GM18868 (cell line): ENCODE measurements around the gene SOX2.

Experiments
- ATAC-seq: cut with Tn5 transposase; IDR thresholded peaks from one replicate; pipeline ENCODE4 v1.9.1; 2021; ENCODE audit warnings: mild to moderate bottlenecking, moderate library complexity; ENCODE audit not compliant: unreplicated experiment

Gene SOX2

DNA sequence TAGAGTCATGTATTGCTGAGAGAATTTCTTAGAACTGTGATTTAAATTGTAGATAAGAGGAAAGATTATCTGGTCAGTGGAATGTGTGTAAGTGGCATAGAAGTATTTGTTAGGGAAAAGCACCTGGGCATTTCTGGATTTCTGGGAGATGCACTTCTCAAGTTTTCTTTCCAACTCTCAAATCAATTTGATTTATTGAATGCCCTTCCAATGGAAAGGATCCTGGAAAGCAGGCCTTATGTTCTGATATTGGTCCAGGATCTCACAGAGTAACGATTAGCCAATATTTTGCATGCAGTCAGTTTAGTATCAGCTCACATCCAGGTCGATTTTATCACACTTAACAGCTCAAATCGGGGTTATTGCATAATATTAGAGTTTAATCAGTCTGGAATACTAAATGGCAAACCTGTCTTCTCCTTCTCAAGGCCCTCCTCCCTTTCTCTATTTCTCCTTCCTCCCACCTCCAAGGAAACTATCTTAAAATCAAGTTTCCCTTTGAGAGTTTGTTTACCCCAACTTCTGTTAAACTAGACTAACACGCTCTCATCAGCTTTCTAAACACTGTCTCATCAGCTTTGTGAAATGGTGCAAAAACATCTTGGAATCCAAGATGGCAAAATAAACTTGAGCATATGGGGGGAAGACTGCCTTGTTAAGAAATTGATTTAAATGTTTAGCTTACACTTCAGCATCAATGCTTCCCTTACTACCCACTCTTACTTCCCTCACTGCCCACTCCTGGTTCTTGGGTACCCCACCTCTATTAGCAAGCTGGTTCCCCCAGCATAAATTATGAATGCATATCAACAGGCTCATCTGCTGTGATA, 9.5 kb downstream of the SOX2 start:
- no peak for ATAC-seq

DNA sequence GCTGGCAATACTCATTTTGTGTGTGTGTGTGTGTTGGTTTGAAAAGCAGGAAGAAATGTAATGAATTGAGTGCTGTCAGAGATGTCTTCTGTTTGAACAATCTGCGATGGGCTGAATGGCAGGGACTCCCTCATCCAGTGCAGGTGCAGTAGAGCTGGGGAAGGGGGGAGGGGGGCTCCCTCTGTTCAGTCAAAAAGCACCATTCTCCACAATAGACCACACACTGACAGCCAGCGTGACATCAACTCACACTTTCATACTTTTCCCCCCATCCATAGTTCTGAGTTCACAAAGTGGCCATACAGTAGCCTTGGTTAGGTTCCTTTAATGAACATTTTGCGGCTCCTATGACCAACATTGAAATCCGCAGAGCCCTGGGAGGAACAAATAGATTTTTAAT, 10.4 kb downstream of the SOX2 start:
- ATAC-seq = no peak

GRCh38 chr3:181722766-181723425, 11.2 kb downstream of the SOX2 start:
- ATAC-seq = no peak

DNA sequence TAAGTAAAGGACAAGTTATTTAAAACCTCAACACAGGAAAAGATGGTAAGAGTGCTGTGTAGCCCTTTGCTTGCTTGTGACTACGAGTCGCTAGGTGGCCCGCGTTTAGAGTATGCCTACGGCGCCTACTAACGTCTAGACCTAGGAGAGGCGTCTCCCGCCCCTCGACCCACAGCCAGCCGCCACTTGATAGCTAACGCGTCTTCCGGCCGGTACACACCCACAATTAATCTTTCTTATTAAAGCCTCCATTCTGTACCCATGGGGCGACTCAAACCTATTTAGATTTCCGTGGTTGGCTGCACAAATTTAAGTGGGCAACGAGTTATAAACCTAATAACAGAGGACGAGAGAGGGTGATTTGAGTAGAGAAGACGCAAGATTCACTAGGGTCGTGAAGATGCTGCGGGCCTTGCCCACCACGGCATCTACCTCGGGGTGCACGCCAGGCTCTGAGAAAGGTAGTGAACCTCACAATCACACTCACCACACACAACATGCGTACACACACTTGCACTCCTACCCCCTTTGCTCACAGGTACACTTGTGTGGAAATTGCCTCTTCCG, 12.0 kb downstream of the SOX2 start:
- ATAC-seq = no peak

DNA sequence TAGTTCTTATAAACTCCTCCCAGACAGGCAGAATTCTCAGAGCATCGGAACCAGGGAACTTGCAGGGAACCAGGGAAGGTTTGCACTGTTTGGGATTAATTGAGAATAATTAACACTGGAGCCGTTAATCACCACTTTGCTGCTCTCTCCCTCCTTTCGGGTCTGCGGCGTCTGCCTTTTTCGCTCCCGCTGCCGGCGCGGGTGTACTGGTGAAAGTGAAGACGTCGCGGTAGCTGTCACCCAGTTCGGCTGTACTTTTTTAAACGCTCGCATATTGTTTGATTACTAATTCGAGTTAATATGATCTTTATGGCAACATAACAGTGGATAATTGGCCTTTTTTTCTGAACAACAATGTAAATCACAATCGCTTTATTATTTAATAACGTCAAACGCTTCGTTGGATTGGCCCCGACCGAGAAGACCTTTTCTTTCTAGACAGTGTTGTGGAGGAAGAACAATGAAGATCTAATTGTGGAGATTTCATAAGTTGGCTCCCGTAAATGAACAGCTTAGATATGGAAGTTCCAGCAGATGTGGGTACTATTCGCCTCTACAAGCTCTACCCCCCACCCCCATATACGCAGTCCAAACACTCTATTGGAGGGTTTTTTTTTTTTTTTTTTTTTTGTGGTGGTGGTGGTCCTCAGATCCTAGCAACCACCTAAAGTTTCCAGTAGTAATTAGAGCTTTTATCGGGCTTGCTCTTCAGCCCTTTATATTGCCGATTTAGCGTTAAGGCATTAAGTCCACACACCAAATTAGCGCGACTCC, 12.7 kb downstream of the SOX2 start:
- ATAC-seq = no peak

GRCh38 chr3:181725131-181725731, 13.5 kb downstream of the SOX2 start:
- ATAC-seq = no peak

GRCh38 chr3:181725830-181726229, 14.1 kb downstream of the SOX2 start:
- no peak for ATAC-seq

- no peak for ATAC-seq
Measured at GRCh38 chr3:181726351-181727330, 14.9 kb downstream of the SOX2 start.

- no peak for ATAC-seq
Measured at GRCh38 chr3:181727341-181728032, 15.8 kb downstream of the SOX2 start.

- ATAC-seq = no peak
Measured at GRCh38 chr3:181728470-181729340, 17.0 kb downstream of the SOX2 start.

- no peak for ATAC-seq
Measured at GRCh38 chr3:181729341-181729869, 17.7 kb downstream of the SOX2 start.

GRCh38 chr3:181730316-181730715, 18.6 kb downstream of the SOX2 start:
- ATAC-seq = no peak

GRCh38 chr3:181730934-181731333, 19.2 kb downstream of the SOX2 start:
- no peak for ATAC-seq

DNA sequence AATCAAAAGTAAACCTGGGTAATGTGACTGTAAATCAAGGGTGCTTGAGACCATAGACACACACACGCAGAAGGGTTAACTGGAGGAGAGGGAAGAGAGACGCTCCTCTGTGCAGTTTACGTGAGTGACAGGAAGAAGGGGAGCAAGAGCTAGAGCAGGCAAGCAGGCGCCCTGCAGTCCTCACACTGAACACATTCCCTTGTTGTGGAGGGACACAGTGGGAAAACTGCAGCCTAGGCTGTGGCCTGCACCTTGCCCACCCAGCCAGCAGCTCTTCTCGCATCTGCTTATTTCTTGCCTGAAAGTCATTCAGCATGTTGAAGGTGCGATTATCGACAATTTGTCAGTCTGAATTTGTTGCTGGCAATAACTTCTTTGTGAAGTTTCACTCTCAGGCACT, 24.2 kb downstream of the SOX2 start:
- no peak for ATAC-seq

DNA sequence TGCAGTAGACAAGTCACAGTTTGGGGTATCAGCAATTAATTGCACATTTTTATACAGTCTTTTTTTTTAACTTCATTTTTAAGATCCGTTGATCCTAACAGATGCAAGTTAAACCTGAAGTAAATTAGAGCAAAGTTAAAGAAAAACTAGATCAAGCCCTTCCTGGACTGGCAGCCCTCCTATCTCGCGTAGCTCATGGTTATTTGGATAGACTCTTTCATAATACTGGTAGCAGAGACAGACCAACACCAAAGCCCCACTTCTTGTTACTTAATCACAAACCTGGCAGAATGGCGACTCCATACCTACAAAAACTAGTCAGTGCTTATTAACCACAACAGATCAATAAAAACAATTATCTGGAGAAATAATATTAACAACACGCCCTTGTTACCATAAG, 26.8 kb downstream of the SOX2 start:
- no peak for ATAC-seq

DNA sequence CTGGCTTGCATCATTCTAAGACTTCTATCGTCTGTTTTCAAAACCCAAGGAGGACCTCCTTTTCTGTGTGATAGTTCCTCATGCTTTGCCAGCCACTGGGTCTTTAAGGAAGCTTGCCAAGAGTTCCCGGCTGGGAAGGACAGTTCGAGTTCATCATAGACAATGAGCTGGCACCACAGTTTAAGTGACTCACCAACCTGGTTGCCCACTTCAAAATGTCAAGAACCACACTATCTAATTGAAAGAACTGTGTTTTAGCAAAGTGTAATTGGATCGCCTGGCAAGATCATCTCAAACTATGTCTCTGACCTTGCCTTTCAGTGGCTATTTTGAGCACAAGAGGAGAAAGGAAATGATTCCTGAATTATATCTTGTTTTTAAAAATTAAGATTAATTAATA, 27.9 kb downstream of the SOX2 start:
- ATAC-seq = no peak

DNA sequence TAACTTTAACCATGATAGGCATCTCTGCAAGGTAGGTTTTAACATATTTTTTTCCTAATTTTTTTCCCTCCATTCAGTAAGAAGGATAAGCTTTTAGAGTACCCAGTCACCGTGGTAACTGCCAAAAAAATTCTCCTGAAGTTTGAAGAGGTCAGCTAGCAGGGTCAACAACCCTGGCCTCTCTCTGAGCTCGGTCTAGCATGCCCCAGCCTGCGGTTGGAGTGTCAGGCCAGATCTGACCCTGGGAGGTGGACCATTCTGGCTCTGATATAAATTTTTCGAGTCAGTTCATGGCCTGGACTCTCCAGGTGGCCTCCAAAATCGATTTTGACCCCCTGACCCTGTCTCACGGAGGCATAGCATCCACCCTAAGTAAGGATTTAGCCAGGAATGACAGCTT, 29.7 kb downstream of the SOX2 start:
- ATAC-seq = no peak

DNA sequence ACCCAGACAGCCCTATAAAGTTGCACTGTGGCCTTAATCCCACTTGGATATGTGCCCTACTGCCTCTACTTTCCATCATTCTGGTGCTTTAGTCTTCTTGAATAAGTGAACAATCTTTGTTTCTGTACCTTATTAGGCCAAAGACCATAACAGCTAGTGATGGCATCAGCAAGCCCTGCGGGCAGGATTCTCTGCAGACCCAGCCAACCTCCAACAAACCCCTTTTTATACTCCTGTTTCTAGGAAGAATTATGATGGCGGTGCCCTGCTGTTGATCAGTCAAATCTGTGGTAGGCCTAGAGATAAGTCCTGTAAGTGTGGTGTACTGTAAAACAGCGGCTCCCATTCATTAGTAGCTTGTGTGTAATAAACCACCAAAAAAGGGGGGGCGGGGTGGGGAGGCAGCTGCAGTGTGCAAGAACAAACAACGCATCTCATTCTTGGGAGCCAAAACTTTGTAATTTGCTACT, 40.5 kb downstream of the SOX2 start:
- ATAC-seq = no peak
